Medulla oblongata (tissue), 1 donor: Measurements from ENCODE around the gene TMEM248.
A peak's percentile ranks its signal among the peaks of the same experiment; 100 is the strongest.
"Not testable (repeated sequence)": the region's sequence is repeated elsewhere in the genome, so short reads cannot be mapped to it uniquely, and the experiment has no call there.

Source experiments
- DNase-seq: peaks from one replicate; pipeline ENCODE4 v3.0.0-alpha.2; 2015; ENCODE audit errors: extremely low spot score

Gene TMEM248, protein sequence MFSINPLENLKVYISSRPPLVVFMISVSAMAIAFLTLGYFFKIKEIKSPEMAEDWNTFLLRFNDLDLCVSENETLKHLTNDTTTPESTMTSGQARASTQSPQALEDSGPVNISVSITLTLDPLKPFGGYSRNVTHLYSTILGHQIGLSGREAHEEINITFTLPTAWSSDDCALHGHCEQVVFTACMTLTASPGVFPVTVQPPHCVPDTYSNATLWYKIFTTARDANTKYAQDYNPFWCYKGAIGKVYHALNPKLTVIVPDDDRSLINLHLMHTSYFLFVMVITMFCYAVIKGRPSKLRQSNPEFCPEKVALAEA

DNA sequence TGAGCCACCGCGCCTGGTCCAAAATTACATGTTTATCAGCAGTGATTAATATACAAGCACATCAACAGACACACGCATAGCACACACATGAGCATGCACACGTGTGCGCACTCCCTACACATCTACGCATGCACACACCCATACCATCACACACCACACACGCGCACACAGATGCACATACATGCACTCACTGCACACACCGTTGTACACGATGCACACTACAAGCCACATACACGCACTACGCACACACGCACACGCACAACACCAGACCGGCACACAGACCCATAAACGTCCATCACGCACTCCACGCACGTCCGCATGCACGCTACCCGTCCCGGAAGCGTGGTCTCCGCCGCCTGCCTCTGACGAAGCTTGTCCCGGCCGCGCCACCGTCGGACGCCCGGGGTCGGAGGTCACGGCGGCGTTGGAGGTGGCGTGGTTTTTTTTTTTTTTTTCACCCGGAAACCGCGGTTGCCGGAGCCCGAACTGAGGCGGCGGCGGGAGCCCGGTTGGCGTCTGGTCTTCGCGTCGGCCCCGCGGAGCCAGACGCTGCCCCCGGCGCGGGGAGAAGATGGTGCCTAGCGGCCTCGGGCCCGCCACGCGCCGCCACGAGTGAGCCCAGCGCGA, at the start of gene TMEM248:
Gene TMEM248 (plus strand): TSS at position 457 of the 627 bp plus-strand sequence. CDS start 20,641 bp downstream, outside the sequence.
- DNase-seq = peak; percentile 86

DNA sequence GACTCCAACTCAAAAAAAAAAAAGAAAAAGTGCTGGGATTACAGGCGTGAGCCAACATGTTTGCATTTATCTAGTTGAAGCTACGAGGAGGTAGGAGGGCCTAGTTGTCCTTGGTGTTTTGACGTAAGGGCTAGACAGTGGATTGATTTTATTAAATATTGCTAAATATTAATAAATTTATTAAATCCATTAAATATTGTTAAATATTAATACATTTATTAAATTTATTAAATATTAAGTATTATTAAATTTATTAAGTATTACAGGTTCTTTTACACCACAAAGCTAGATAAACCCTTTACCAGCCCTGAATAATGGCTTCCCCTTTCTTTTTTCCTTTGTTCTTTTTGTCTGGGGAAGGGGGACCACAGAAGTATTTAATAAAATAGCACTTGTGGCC, 47.5 kb upstream of the TMEM248 start:
- DNase-seq = no peak

DNA sequence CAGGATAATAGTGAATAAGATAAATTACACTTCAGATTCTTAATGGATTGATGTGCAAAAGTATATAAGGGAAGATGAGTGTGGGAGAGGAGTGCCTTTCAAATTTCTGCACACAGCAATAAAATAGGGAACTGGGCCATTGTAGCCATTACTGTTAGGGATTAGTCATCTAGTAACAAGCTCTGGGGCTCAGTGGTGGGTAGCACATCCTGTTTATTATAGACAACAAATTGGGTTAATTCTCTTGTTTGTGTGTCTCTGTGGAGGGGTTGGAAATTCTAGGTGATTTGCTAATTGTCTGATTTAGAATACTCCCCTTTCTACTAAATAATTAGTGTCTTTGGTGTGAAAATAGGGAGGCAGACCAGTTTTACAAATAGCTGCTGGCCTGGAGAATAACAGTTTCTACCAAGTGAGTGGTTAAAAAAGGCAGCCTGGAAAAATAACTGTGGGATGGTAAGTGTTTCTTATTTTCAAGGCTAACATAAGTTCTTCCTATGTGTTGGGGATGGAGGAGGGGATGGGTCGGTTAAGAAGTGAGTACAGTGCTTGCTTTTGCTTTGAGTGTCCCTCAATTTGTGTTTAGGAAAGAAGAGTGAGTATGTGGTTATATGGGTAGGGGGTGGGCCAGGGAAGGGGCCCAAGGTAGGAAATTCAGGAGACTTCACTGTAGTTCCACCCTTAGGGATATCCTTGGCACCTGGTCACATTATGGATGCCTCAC, 43.3 kb upstream of the TMEM248 start:
- no peak for DNase-seq

DNA sequence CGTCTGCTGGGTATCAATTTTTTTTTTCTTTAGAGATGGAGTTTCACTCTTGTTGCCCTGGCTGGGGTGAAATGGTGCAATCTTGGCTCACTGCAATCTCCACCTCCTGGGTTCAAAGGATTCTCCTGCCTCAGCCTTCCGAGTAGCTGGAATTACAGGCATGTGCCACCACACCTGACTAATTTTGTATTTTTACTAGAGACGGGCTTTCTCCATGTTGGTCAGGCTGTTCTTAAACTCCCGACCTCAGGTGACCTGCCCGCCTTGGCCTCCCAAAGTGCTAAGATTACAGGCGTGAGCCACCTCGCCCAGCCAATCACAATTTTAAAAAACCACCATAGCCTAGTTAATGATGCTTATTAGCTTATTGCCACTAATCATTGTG, 42.7 kb upstream of the TMEM248 start:
- DNase-seq = not testable (repeated sequence)

DNA sequence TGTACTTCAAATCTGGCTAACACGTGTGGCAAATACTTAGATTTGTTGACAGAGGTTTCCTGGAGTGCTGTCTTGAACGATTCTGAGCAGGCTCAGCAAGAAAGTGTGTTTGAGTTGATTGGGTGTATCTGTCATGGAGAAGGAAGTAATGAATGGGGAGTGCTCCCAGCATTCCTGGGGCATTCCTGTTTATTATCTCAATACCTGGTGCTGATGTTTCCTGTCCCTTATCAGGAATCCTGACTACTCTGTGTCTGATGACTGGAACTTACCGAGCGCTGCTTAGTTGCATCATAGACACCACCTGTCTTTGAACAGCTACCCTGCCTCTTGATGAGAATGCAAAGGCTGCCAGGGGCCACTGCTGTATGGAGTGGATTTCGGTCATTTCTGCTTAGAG, 41.0 kb upstream of the TMEM248 start:
- no peak for DNase-seq

DNA sequence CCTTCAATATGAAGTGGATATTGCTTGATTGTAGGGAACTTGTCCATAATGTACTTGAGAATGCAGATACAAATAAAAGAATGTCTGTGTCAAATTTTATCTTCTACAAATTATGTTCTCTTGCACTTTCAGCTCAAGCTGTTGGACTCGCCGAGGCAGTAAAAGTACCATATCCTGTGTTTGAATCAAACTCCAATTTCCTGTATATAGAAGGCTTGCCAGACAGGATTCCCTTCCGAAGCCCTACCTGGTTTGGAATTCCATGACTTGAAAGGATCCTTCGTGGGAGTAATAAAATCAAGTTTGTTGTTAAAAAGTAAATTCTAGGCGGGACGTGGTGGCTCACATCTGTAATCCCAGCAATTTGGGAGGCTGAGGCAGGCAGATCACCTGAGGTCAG, 40.4 kb upstream of the TMEM248 start:
- not testable (repeated sequence) for DNase-seq

DNA sequence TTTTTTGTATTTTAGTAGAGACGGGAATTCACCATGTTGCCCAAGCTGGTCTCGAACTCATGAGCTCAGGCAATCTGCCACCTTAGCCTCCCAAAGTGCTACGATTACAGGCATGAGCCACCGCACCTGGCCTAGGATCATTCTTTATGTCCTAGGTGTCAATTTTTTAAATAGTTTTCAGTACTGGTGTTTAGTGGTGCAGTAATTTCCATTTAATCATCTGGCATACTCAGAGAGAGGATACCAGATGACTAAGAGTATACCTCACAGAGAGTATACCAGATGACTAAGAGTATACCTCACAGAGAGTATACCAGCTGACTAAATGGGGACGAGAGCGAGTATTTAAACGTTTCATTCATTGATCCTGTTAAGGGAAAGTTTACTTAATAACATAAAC, 37.3 kb upstream of the TMEM248 start:
- no peak for DNase-seq

DNA sequence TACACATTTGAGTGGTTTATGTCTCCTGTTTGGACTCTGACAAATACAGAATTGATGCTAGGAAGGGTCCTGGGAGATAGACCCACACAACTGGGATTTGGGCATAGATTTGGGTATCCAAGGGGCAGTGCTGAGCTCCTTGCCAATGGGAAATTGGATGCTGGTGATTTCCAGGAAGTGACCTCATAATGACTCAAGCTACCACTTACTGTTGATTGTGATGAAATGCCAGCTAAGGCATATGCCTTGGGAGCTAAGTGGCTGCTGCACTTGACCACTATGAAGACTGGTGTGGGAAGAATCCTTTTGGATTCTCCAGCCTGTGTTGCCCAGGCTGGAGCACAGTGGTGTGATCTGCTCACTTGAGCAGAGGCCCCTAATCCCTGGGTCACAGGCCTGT, 36.5 kb upstream of the TMEM248 start:
- DNase-seq = not testable (repeated sequence)

DNA sequence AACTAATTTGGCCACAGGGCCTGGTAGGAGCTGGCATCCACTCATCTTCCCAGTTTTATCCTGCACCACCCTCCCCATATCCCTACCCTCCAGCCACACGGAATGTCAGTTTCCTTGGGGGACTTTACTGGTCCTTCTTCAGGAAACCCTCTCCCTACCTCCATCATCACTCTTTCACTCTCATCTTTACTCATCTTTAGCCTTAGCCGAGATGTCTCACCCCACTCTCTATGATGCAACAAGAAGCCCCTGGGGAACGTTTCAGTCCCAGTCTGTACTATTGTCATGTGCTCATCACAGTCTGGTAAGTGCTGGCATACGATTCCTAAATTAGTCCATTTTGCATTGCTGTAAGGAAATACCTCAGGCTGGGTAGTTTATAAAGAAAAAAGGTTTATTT, 34.9 kb upstream of the TMEM248 start:
- DNase-seq = no peak

DNA sequence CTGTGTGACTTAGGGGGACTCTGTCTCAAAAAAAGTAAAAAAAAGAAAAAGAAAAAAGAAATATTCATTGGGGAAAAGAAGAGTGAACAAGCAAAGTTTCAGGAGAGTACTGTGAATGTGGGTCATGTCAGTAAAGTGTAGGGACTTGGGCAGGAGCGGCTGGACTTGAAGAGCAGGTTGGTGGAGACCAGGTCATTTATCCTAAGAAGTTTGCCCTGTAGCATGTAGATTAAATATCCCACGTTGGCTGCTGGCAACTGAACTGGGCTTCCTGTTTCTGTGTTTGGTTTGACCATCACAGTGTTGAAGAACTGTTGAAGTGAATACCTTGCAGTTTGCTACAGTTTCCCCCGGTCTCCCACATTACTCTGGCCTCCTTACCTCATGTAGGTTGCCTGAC, 32.8 kb upstream of the TMEM248 start:
- not testable (repeated sequence) for DNase-seq

DNA sequence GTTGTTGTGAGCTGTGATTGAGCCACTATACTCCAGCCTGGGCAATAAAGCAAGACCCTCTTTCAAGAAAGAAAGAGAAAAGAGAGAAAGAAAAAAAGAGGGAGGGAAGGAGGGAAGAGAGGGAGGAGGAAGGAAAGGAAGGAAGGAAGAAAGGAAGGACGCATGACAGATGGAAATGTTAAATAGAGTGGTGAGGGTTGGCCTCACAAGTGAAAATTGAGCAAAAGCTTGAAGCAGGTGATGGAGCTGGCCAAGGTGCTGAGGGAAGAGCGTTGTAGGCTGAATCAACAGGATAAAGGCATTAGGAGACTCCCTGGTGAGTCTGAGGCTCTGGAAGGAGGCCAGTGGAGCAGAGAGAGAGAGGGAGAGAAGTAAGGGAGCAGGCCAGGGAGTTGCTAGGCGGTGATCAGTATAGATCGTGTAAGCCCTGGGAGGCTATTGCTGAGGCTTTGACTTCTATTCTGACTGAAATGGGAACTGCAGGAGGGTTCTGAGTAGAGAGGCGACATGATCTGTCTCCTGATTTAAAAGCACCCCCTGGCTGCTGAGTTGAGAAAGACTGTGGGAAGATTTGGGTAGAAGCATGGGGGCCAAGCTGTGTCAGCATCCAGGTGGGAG, 26.5 kb upstream of the TMEM248 start:
- DNase-seq = peak; percentile 8

DNA sequence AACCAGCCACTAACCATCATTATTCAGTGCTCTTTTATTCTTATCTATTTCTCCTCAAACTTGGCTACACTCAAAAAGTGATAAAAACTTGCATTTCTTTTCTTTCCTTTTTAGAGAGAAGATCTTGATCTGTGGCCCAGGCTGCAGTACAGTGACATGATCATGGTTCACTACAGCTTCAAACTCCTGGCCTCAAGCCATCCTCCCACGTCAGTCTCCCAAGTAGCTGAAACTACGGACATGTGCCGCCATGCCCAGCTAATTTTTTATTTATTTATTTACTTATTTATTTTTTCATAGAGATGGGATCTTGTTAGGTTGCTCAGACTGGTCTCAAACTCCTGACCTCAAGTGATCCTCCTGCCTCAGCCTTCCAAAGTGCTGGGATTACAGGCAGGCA, 24.6 kb upstream of the TMEM248 start:
- no peak for DNase-seq

DNA sequence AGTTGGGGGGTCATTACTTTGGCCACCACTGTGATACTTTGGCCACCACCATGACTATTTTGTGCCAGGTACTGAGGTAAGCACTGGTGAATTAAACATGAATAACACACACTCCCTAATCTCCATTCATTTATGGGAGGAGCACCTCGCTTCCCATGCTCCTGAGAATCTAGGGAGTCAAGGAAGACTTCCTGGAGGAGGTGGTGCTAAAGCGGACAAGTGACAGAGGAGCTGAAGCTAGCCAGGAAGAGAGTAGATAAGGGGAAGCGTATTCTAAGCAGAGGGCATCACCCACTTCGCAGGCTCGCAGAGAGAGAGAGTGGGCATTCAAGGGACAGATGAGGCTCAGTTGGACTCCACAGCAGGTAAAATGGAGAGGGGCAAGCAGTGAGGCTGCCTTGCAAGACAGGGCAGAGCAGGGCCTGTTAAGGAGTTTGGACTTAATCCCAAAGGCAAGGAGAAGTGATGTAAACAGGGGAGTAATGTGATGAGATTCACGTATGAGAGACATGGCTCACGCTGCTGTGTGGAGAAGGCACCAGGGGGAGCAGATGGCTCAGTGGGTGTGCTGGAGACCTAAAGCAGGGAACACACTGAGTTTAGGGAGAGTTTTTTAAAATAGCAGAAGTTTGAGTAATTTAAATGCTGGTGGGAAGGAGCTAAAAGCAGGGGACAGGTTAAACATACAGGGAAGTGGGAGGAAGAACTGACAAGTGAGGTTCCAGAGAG, 21.3 kb upstream of the TMEM248 start:
- DNase-seq = no peak

DNA sequence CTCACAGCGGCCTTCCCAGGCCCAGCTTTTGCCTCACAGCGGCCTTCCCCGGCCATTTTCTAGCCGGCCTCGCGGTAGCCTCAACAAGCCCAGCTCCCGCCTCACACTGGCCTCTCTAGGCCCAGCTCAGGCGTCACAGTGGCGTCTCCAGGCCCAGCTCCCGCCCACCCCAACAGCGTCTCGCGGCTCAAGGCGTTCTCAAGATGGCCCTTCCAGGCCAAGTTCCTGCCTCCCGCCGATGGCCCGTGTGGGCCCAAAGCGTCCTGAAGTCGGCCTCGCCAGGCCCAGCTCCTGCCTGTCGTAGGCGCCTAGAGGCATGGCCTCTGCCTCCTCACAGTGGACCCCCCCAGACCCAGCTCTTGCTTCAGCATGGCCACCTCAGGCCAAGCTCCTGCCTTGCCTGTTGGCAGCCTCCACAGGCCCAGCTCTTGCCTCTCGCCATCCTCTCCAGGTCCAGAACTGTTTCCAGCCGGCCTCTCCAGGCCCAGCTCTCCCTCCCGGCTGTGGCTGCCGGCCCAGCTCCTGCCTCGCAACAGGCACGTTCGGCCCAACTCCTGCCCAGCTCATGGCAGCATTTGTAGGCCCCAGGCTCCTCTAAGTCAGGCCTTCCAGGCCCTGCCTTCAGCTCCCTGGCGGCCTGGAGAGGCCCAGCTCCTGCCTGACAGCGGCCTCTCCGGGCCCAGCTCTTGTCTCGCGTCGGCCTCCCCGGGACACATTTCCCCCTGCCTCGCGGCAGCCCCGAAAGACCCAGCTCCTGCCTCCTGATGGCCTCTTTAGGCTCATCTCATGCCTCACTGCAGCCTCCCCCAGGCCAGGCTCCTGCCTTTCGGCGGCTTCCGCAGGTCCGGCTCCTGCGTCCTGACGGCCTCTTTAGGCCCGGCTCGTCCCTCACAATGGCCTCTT, 18.8 kb upstream of the TMEM248 start:
- no peak for DNase-seq

DNA sequence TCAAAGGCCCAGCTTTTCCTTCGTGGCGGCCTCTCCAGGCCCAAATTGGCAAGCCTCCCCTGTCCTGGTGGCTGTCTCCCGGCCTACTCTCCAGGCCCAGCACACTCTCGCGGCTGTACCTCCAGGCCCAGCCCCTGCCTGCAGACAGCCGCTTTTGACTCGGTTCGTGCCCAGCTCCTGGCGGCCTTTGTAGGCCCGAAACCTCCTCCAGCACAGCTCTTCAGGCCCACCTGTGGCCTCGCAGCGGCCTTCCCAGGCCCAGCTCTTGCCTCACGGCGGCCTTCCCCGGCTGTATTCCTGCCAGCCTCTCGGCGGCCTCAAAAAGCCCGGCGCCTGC, 18.2 kb upstream of the TMEM248 start:
- DNase-seq = no peak

DNA sequence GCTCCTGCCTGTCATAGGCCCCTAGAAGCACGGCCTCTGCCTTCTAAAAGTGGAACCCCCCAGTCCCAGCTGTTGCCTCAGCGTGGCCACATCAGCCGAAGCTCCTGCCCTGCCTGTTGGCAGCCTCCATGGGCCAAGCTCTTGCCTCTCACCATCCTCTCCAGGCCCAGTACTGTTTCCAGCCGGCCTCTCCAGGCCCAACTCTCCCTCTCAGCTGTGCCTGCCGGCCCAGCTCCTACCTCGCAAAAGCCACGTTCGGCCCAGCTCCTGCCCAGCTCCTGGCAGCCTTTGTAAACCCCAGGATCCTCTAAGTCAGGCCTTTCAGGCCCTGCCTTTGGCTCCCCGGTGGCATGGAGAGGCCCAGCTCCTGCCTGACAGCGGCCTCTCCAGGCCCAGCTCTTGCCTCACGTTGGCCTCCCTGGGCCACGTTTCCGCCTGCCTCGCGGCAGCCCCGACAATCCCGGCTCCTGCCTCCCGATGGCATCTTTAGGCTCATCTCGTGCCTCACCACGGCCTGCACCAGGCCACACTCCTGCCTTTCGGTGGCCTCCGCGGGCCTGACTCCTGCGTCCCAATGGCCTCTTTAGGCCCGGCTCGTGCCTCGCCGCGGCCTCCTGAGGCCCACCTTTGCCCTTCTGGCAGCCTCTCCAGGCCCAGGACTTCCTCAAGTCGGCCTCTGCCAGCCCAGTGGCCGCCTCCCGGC, 17.5 kb upstream of the TMEM248 start:
- DNase-seq = no peak

DNA sequence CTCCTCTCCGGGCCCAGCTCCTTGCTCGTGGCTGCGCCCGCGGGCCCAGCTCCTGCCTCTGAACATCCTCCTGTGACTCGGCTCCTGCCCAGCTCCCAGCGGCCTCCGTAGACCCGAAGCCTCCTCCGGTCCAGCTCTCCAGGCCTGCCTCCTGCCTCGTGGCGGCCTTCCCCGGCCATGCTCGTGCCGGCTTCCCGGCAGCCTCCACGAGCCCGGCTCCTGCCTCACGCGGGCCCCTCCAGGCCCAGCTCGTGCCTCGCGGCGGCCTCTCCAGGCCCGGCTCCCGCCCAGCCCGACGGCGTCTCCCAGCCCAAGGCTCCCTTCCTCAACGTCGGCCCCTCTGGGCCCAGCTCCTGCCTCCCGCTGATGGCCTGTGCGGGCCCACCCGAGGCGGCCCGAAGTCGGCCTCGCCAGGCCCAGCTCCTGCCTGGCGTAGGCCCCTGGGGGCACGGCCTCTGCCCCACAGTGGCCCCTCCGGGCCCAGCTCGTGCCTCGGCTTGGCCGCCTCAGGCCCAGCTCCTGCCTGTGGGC, 16.9 kb upstream of the TMEM248 start:
- DNase-seq = no peak

DNA sequence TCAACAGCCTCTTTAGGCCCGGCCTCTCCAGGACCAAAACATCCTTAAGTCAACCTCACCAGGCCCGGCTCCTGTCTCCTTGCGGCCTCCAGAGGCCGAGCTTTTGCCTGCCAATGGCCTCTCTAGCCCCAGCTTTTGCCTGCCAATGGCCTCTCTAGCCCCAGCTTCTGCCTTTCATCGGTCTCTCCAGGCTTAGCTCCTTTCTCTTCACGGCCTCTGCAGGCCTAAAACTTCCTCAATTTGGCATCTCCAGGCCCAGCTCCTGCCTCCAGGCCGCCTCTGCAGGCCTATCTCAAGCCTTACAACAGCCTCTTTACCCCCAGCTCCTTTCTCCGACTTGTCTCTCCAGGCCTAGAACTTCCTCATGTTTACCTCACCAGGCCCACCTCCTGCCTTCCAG, 15.7 kb upstream of the TMEM248 start:
- DNase-seq = no peak

DNA sequence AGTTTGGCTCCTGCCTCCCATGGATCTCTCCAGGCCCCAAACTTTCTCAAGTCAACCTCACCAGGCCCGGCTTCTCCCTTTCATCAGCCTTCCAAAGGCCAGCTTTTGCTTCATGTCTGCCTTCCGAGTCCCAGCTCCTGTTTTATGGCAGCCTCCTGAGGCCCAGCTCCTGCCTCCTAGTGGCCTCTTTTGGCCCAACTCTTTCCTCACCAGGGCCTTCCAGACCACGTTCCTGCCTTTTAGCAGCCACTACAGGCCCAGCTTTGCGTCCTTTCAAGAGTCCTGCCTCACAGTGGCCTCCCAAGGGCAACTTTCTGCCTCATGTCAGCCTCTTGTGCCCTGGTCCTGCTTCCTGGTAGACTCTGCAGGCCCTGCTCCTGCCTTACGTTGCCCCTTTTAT, 15.3 kb upstream of the TMEM248 start:
- DNase-seq = no peak

DNA sequence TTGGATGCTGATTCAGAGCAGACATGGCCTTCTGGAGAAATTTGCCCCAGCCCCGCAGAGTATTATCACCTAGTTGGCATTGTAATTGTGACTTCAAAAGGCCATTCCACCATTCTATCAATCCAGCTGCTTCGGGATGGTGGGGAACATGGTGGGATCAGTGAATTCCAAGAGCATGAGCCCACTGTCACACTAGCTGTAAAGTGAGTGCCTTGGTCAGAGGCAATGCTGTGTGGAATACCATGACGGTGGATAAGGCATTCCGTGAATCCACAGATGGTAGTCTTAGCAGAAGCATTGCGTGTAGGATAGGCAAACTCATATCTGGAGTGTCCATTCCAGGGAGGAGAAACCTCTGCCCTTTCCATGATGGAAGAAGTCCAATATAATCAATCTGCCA, 13.3 kb upstream of the TMEM248 start:
- DNase-seq = no peak
